Heart left ventricle (tissue), 13 donors: ENCODE data around the gene LPIN2.

Source experiments
- POLR2A ChIP-seq, 2 donors: fragments of 450-650 bp; IDR thresholded peaks; one replicate each; pipeline ENCODE4 v1.6.1; 2017; ENCODE audit warnings: antibody characterized with exemption in 2 of 2, mild to moderate bottlenecking in 2 of 2, moderate library complexity in 2 of 2
- TF ChIP-seq, protein P1 (sequence below), 12 donors: fragments of 200-600 bp; sonication (generic) in 4 of 12; IDR thresholded peaks; one replicate each; pipeline versions ENCODE4 v1.5.0 to v1.8.0; 2018 to 2022; ENCODE audit warnings: antibody characterized with exemption in 12 of 12, mild to moderate bottlenecking in 5 of 12
- donor health status: ischemic (EF 13 %, LVEDD 7.1; RV severe dilation, severe dysfunction).
- donor health status: DM: no; HTN: yes; CAD: no.
- donor health status: DM: no; HTN: no; CAD: no.
- donor health status: ischemic (EF 25% LVEDD 6.9; RV normal size, moderate dysfunction).
- donor health status: ischemic (EF 25% LVEDD 5.7; RV mildly dilated, moderate dysfunction).
- donor health status: ischemic (EF 35%, LVEDD 5.7; RV mildly dilated, moderate dysfunction).
- donor health status: nonischemic (EF 11% LVEDD 7.7; RV severe dilation, severe dysfunction).
- donor health status: DM: yes; HTN: yes; CAD: no.
- donor health status: PGD.
- donor health status: ischemic (EF 29% LVEDD 5.4; RV normal size, mild dysfunction).
- donor health status: nonischemic (EF 23%, LVEDD 6.1; RV moderate dilation, normal function).

DNA sequence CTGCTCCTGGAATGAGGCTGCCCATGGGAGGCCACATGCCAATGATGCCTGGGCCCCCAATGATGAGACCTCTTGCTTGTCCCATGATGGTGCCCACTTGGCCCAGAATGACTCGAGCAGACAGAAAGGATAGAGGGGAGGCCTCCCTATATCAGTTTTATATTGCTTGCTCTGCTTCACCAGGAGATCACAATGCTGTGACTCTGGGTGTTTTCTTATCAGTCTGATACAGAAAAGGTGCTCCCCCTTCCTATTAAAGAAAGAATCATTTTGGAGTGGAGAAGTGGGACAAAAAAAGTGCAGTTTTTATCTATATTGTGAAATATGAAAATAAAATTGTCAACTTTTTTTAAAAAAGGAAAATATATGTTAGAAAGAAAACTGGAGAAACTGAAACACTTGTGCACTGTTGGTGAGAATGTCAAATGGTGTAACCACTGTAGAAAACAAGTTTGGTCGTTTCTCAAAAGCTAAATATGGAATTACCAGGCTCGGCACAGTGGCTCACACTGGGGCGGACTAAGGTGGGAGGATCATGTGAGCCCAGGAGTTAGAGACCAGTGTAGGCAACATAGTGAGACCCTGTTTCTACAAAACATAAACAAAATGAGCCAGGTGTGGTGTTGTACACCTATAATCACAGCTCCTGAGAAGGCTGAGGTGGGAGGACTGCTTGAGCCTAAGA lies 21.8 kb downstream of the LPIN2 start:
- TF ChIP-seq, protein P1, sequence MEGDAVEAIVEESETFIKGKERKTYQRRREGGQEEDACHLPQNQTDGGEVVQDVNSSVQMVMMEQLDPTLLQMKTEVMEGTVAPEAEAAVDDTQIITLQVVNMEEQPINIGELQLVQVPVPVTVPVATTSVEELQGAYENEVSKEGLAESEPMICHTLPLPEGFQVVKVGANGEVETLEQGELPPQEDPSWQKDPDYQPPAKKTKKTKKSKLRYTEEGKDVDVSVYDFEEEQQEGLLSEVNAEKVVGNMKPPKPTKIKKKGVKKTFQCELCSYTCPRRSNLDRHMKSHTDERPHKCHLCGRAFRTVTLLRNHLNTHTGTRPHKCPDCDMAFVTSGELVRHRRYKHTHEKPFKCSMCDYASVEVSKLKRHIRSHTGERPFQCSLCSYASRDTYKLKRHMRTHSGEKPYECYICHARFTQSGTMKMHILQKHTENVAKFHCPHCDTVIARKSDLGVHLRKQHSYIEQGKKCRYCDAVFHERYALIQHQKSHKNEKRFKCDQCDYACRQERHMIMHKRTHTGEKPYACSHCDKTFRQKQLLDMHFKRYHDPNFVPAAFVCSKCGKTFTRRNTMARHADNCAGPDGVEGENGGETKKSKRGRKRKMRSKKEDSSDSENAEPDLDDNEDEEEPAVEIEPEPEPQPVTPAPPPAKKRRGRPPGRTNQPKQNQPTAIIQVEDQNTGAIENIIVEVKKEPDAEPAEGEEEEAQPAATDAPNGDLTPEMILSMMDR (IDR thresholded peaks at IDR 0.05), result no peak
- no peak for TF ChIP-seq POLR2A (IDR thresholded peaks at IDR 0.05)
